ENCODE results near the gene TEC. TPM values are rescaled to one million over a fixed set of nuclear protein-coding genes. Genes with fewer than 3 reads are reported as not detected.

TEC gene

GRCh38 chr4:48093991-48094416 lies 175.6 kb downstream of the TEC start:
- H2AFZ ChIP-seq (ENCODE audit: low read length) = no peak overlapping the region
- no peak overlapping the region for H3K9ac ChIP-seq (ENCODE audit: low read depth, low read length, poor library complexity)
- H3K27ac ChIP-seq (replicated peaks; ENCODE audit: low read length) = no peak overlapping the region
- no peak overlapping the region for H3K4me3 ChIP-seq (ENCODE audit: low read length in 2 of 2)
- no peaks in the 10 kb centered on the region for H3K27me3 ChIP-seq (ENCODE audit: control insufficient read depth in 3 of 3, insufficient read depth in 3 of 3, low read depth in 1 of 3, low read length in 3 of 3)
- WGBS, 2 donors (ENCODE audit: extremely low coverage in 2 of 2, insufficient read length in 2 of 2, insufficient replicate concordance in 1 of 2) = no CpG with 5 or more reads among the region's 3 CpGs
- no peak overlapping the region for H3K14ac ChIP-seq (ENCODE audit: low read length)
- H2BK5ac ChIP-seq (ENCODE audit: low read length) = no peak overlapping the region
- DNase-seq (ENCODE audit: low spot score) = no peak
- no peaks in the 10 kb centered on the region for H3K79me1 ChIP-seq (ENCODE audit: low read depth, low read length)
- H2BK15ac ChIP-seq (ENCODE audit: low read length) = no peak overlapping the region
- no peak overlapping the region for H2BK12ac ChIP-seq (ENCODE audit: low read length)
- no peaks in the 10 kb centered on the region for H3K9me3 ChIP-seq (replicated peaks in 1 of 2; ENCODE audit: control insufficient read depth in 2 of 2, insufficient read depth in 1 of 2, low read depth in 1 of 2, low read length in 2 of 2)
- H4K91ac ChIP-seq (ENCODE audit: low read depth, low read length, poor library complexity) = no peak overlapping the region
- no peak overlapping the region for H3K4me2 ChIP-seq (ENCODE audit: insufficient read depth, low read length, poor library complexity, severe bottlenecking)
- H4K8ac ChIP-seq (ENCODE audit: low read depth, low read length) = no peak overlapping the region
- H2BK120ac ChIP-seq (ENCODE audit: low read depth, low read length) = no peak overlapping the region
- no peak overlapping the region for H3K18ac ChIP-seq (ENCODE audit: low read length)
- no peak overlapping the region for H2AK5ac ChIP-seq (ENCODE audit: low read depth, low read length)
- no peak overlapping the region for H3K4ac ChIP-seq (ENCODE audit: low read length)
- no peak overlapping the region for H3K23ac ChIP-seq (ENCODE audit: low read depth, low read length, poor library complexity)
- H3K4me1 ChIP-seq (ENCODE audit: control insufficient read depth in 2 of 2, insufficient read depth in 1 of 2, low read depth in 1 of 2, low read length in 2 of 2) = peaks cover 0 to 1% of the 10 kb centered on the region in 2 donors
- no peaks in the 10 kb centered on the region for H3K36me3 ChIP-seq (replicated peaks in 1 of 2; ENCODE audit: control insufficient read depth in 2 of 2, insufficient read depth in 2 of 2, low read length in 2 of 2)

- H2AK5ac ChIP-seq (ENCODE audit: low read depth, low read length) = no peak overlapping the region
- H2BK120ac ChIP-seq (ENCODE audit: low read depth, low read length) = no peak overlapping the region
- H3K27me3 ChIP-seq (ENCODE audit: control insufficient read depth in 3 of 3, insufficient read depth in 3 of 3, low read depth in 1 of 3, low read length in 3 of 3) = no peaks in the 10 kb centered on the region
- H3K4me1 ChIP-seq (ENCODE audit: control insufficient read depth in 2 of 2, insufficient read depth in 1 of 2, low read depth in 1 of 2, low read length in 2 of 2) = peaks cover 0 to 1% of the 10 kb centered on the region in 2 donors
- H3K18ac ChIP-seq (ENCODE audit: low read length) = no peak overlapping the region
- H3K79me1 ChIP-seq (ENCODE audit: low read depth, low read length) = no peaks in the 10 kb centered on the region
- no peaks in the 10 kb centered on the region for H3K36me3 ChIP-seq (replicated peaks in 1 of 2; ENCODE audit: control insufficient read depth in 2 of 2, insufficient read depth in 2 of 2, low read length in 2 of 2)
- no peak overlapping the region for H3K4ac ChIP-seq (ENCODE audit: low read length)
- no peak overlapping the region for H2BK5ac ChIP-seq (ENCODE audit: low read length)
- H3K9ac ChIP-seq (ENCODE audit: low read depth, low read length, poor library complexity) = no peak overlapping the region
- H3K4me2 ChIP-seq (ENCODE audit: insufficient read depth, low read length, poor library complexity, severe bottlenecking) = no peak overlapping the region
- H3K23ac ChIP-seq (ENCODE audit: low read depth, low read length, poor library complexity) = no peak overlapping the region
- no peaks in the 10 kb centered on the region for H3K9me3 ChIP-seq (replicated peaks in 1 of 2; ENCODE audit: control insufficient read depth in 2 of 2, insufficient read depth in 1 of 2, low read depth in 1 of 2, low read length in 2 of 2)
- no peak overlapping the region for H3K14ac ChIP-seq (ENCODE audit: low read length)
- no peak for DNase-seq (ENCODE audit: low spot score)
- no peak overlapping the region for H3K27ac ChIP-seq (replicated peaks; ENCODE audit: low read length)
- H2BK12ac ChIP-seq (ENCODE audit: low read length) = no peak overlapping the region
- H3K4me3 ChIP-seq (ENCODE audit: low read length in 2 of 2) = no peak overlapping the region
- no peak overlapping the region for H2AFZ ChIP-seq (ENCODE audit: low read length)
- no CpG with 5 or more reads among the region's 5 CpGs for WGBS, 2 donors (ENCODE audit: extremely low coverage in 2 of 2, insufficient read length in 2 of 2, insufficient replicate concordance in 1 of 2)
- no peak overlapping the region for H4K8ac ChIP-seq (ENCODE audit: low read depth, low read length)
- H4K91ac ChIP-seq (ENCODE audit: low read depth, low read length, poor library complexity) = no peak overlapping the region
- H2BK15ac ChIP-seq (ENCODE audit: low read length) = no peak overlapping the region
Observed at GRCh38 chr4:48090621-48091020, 179.0 kb downstream of the TEC start.

GRCh38 chr4:48085821-48086589 lies 183.6 kb downstream of the TEC start:
- Histone ChIP-seq H3K79me1 (ENCODE audit: low read depth, low read length) (no peaks in the 10 kb centered on the region), H3K4me3 (ENCODE audit: low read length in 2 of 2) (no peak overlapping the region), H2BK120ac (ENCODE audit: low read depth, low read length) (no peak overlapping the region), H3K4ac (ENCODE audit: low read length) (no peak overlapping the region), H3K9me3 (replicated peaks in 1 of 2; ENCODE audit: control insufficient read depth in 2 of 2, insufficient read depth in 1 of 2, low read depth in 1 of 2, low read length in 2 of 2) (no peaks in the 10 kb centered on the region), H3K18ac (ENCODE audit: low read length) (no peak overlapping the region), H2BK15ac (ENCODE audit: low read length) (no peak overlapping the region), H3K23ac (ENCODE audit: low read depth, low read length, poor library complexity) (no peak overlapping the region), H3K27ac (replicated peaks; ENCODE audit: low read length) (no peak overlapping the region), H4K8ac (ENCODE audit: low read depth, low read length) (no peak overlapping the region), H3K36me3 (replicated peaks in 1 of 2; ENCODE audit: control insufficient read depth in 2 of 2, insufficient read depth in 2 of 2, low read length in 2 of 2) (no peaks in the 10 kb centered on the region), H2AK5ac (ENCODE audit: low read depth, low read length) (no peak overlapping the region), H3K14ac (ENCODE audit: low read length) (no peak overlapping the region), H2AFZ (ENCODE audit: low read length) (no peak overlapping the region), H3K4me2 (ENCODE audit: insufficient read depth, low read length, poor library complexity, severe bottlenecking) (no peak overlapping the region), H3K4me1 (ENCODE audit: control insufficient read depth in 2 of 2, insufficient read depth in 1 of 2, low read depth in 1 of 2, low read length in 2 of 2) (no peaks in the 10 kb centered on the region), H3K9ac (ENCODE audit: low read depth, low read length, poor library complexity) (no peak overlapping the region), H2BK12ac (ENCODE audit: low read length) (no peak overlapping the region), H3K27me3 (ENCODE audit: control insufficient read depth in 3 of 3, insufficient read depth in 3 of 3, low read depth in 1 of 3, low read length in 3 of 3) (no peaks in the 10 kb centered on the region), H4K91ac (ENCODE audit: low read depth, low read length, poor library complexity) (no peak overlapping the region), H2BK5ac (ENCODE audit: low read length) (no peak overlapping the region)
- no peak for DNase-seq (ENCODE audit: low spot score)
- no CpG with 5 or more reads among the region's 8 CpGs for WGBS, 2 donors (ENCODE audit: extremely low coverage in 2 of 2, insufficient read length in 2 of 2, insufficient replicate concordance in 1 of 2)

Small RNAs within 50 kb of the gene (small RNA-seq; reads per million reads assigned to genes)
- not detected for gene RF00019 (ENCODE audit: insufficient read depth)
- not detected for gene RF00026 (ENCODE audit: insufficient read depth)
- gene RNU6-838P (ENCODE audit: insufficient read depth) = not detected

All from neuronal stem cell (in vitro differentiated cells).